Spinal cord (tissue), 10 donors: ENCODE results near the gene PERCC1. TPM values are rescaled to one million over a fixed set of nuclear protein-coding genes. Genes with fewer than 3 reads are reported as not detected.

Experiments
- DNase-seq, 6 donors: peaks; one replicate each; pipeline versions ENCODE4 v3.0.0 to v3.0.0-alpha.2; 2013 to 2015; ENCODE audit warnings: low spot score in 6 of 6, low read depth in 4 of 6
- H3K27ac ChIP-seq: one replicate; pipeline ENCODE4 v1.5.1; 2013; ENCODE audit warnings: low read depth, low read length, control low read depth
- H3K27me3 ChIP-seq: one replicate; pipeline ENCODE4 v1.6.1; 2013; ENCODE audit warnings: low read length; ENCODE audit not compliant: control insufficient read depth, insufficient read depth
- H3K36me3 ChIP-seq: one replicate; pipeline ENCODE4 v1.6.1; 2013; ENCODE audit warnings: low read length; ENCODE audit not compliant: control insufficient read depth, insufficient read depth
- H3K4me1 ChIP-seq: one replicate; pipeline ENCODE4 v1.6.1; 2013; ENCODE audit warnings: low read length; ENCODE audit not compliant: control insufficient read depth, insufficient read depth
- H3K4me3 ChIP-seq: one replicate; pipeline ENCODE4 v1.5.1; 2013; ENCODE audit warnings: low read depth, low read length, control low read depth
- H3K9me3 ChIP-seq: one replicate; pipeline ENCODE4 v1.6.1; 2013; ENCODE audit warnings: low read length; ENCODE audit not compliant: control insufficient read depth, insufficient read depth
- WGBS: methylation state at CpG from one replicate; pipeline ENCODE4 v1.1.5; 2013; ENCODE audit warnings: missing lambda C conversion rate; ENCODE audit not compliant: insufficient coverage; 5-methylcytosine and 5-hydroxymethylcytosine counted together
- polyA plus RNA-seq, 2 donors: library from polyadenylated mRNA; unstranded; fragments of 120-200 nt; gene quantifications; one replicate each; pipeline ENCODE4 v1.2.1, GENCODE V29; 2013; ENCODE audit not compliant: insufficient read length in 2 of 2
- total RNA-seq, 2 donors: library from RNA; depleted of rRNA in 1 of 2; stranded (reverse); fragments of 120-200 nt in 1 of 2; fragments of >200 nt in 1 of 2; gene quantifications; one replicate each; pipeline versions ENCODE4 v1.2.3 to v1.2.4, GENCODE V29; 2013 to 2014
- donor health status: healthy.

Gene PERCC1
- total and polyA plus RNA-seq, 4 donors = 0.35 TPM; not detected in 3

GRCh38 chr16:1432388-1433262 is 1.7 kb downstream of the PERCC1 start:
- Histone ChIP-seq H3K9me3 (no peaks in the 10 kb centered on the region), H3K4me1 (peaks cover 22% of the 10 kb centered on the region), H3K27me3 (no peaks in the 10 kb centered on the region), H3K36me3 (peaks cover 62% of the 10 kb centered on the region), H3K27ac (no peak overlapping the region), H3K4me3 (no peak overlapping the region)
- WGBS = 83% methylated on average over 53 of the region's 63 CpGs
- no peak for DNase-seq

- WGBS = 91% methylated on average over 14 of the region's 14 CpGs
- Histone ChIP-seq H3K27me3 (no peaks in the 10 kb centered on the region), H3K27ac (no peak overlapping the region), H3K4me1 (peaks cover 22% of the 10 kb centered on the region), H3K9me3 (no peaks in the 10 kb centered on the region), H3K4me3 (no peak overlapping the region), H3K36me3 (peaks cover 66% of the 10 kb centered on the region)
- no peak for DNase-seq
Measured at GRCh38 chr16:1433263-1433560, 2.3 kb downstream of the PERCC1 start.

GRCh38 chr16:1433756-1434155 is 2.9 kb downstream of the PERCC1 start:
- Histone ChIP-seq H3K27me3 (no peaks in the 10 kb centered on the region), H3K27ac (no peak overlapping the region), H3K4me3 (no peak overlapping the region), H3K9me3 (no peaks in the 10 kb centered on the region), H3K4me1 (peaks cover 22% of the 10 kb centered on the region), H3K36me3 (peaks cover 69% of the 10 kb centered on the region)
- DNase-seq = no peak
- 50% methylated on average over 21 of the region's 22 CpGs for WGBS

- H3K9me3 ChIP-seq = no peaks in the 10 kb centered on the region
- no peak for DNase-seq
- WGBS = 92% methylated on average over 40 of the region's 40 CpGs
Measured at GRCh38 chr16:1434644-1435592, 4.0 kb downstream of the PERCC1 start.

GRCh38 chr16:1435921-1436697 is 5.2 kb downstream of the PERCC1 start:
- no peak overlapping the region for H3K27ac ChIP-seq
- 81% methylated on average over 31 of the region's 32 CpGs for WGBS
- H3K27me3 ChIP-seq = no peaks in the 10 kb centered on the region
- no peak overlapping the region for H3K4me3 ChIP-seq
- H3K9me3 ChIP-seq = no peaks in the 10 kb centered on the region
- H3K36me3 ChIP-seq = peaks cover 76% of the 10 kb centered on the region
- H3K4me1 ChIP-seq = peaks cover 5% of the 10 kb centered on the region
- no peak for DNase-seq

More at GRCh38 chr16:1434644-1435592, 4.0 kb downstream of the PERCC1 start:
- Histone ChIP-seq H3K4me3 (no peak overlapping the region), H3K36me3 (peaks cover 78% of the 10 kb centered on the region), H3K27me3 (no peaks in the 10 kb centered on the region), H3K4me1 (peaks cover 17% of the 10 kb centered on the region), H3K27ac (no peak overlapping the region)

- Histone ChIP-seq H3K9me3 (no peaks in the 10 kb centered on the region), H3K27ac (no peak overlapping the region), H3K27me3 (no peaks in the 10 kb centered on the region), H3K4me1 (peaks cover 3% of the 10 kb centered on the region), H3K36me3 (peaks cover 80% of the 10 kb centered on the region), H3K4me3 (no peak overlapping the region)
- DNase-seq = no peak
- WGBS = 89% methylated on average over 47 of the region's 47 CpGs
Measured at GRCh38 chr16:1436731-1437355, 6.0 kb downstream of the PERCC1 start.

- peaks cover 81% of the 10 kb centered on the region for H3K36me3 ChIP-seq
- no peak overlapping the region for H3K27ac ChIP-seq
- H3K4me3 ChIP-seq = no peak overlapping the region
- H3K27me3 ChIP-seq = no peaks in the 10 kb centered on the region
- H3K9me3 ChIP-seq = no peaks in the 10 kb centered on the region
- peaks cover 3% of the 10 kb centered on the region for H3K4me1 ChIP-seq
- DNase-seq = peak in 1 of 6 donors; percentile 5
- WGBS = 72% methylated on average over 22 of the region's 22 CpGs
Measured at GRCh38 chr16:1437606-1438005, 6.7 kb downstream of the PERCC1 start.

- DNase-seq = no peak
- no peak overlapping the region for H3K27ac ChIP-seq
- H3K4me1 ChIP-seq = peaks cover 3% of the 10 kb centered on the region
- 86% methylated on average over 31 of the region's 35 CpGs for WGBS
- no peak overlapping the region for H3K4me3 ChIP-seq
- peaks cover 81% of the 10 kb centered on the region for H3K36me3 ChIP-seq
- H3K9me3 ChIP-seq = no peaks in the 10 kb centered on the region
- H3K27me3 ChIP-seq = no peaks in the 10 kb centered on the region
Measured at GRCh38 chr16:1438229-1439057, 7.6 kb downstream of the PERCC1 start.
